ENCODE measurements around the gene SLC48A1.

The SLC48A1 gene

DNA sequence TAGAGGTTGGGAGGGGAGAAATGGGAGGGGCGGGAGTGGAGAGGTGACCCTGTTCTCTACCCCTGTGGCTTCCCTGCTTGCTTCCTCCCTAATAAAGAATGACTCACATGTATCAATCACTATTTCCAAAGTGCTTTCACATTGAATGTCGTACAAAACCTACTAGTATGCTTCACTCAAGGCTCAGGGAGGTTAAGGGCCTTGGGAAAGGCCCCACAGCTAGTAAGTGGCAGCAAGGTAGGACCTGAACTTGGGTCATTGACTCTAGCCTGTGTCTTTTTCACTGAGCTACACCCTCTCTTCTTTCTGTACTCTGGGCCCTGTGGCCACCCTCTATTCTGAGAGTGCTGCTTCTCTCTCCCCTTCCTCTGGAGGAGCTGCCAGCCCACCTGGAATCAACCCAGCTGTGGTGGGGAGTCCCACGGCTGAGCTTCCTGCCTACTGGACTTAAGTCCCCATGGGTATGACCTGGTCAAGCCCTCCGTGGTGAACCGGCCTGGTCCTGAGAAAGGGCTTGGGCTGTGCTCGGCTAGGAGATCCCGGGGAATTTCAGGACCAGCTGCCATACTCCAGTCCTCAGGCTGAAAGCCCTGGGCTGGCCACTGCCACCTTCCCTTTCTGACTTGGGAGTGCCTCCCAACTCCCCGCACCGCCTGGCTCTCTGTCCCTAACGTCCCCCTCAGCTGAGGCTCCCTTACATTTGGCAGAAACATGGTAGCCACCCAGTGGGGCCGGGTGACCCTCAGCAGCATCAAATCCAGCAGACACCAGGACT is 13.0 kb downstream of the SLC48A1 start:
- POLR2A ChIA-PET, result interaction anchor here (1.4 kb wide), 1 partner anchor 13 kb away, joined by 4 read pairs; the partner anchor contains the start of gene SLC48A1
- TF ChIP-seq TARDBP (IDR thresholded peaks at IDR 0.05) (no peak), HDGF (IDR thresholded peaks at IDR 0.05; ENCODE audit: borderline replicate concordance) (no peak), ELF4 (IDR thresholded peaks at IDR 0.05) (no peak), SUZ12 (IDR thresholded peaks at IDR 0.05) (no peak), FOXK2 (IDR thresholded peaks at IDR 0.05) (no peak), L3MBTL2 (conservative IDR thresholded peaks at IDR 0.05) (no peak), ZNF384 (IDR thresholded peaks at IDR 0.05) (no peak), ARNT (IDR thresholded peaks at IDR 0.05) (no peak), FOXM1 (IDR thresholded peaks at IDR 0.05; ENCODE audit: borderline replicate concordance) (no peak), LEF1 (IDR thresholded peaks at IDR 0.05; ENCODE audit: borderline replicate concordance) (no peak), SP1 (IDR thresholded peaks at IDR 0.05) (no peak), BHLHE40 (IDR thresholded peaks at IDR 0.05; ENCODE audit: borderline replicate concordance) (no peak), NFRKB (IDR thresholded peaks at IDR 0.05) (no peak)
- TF ChIP-seq, protein P1, sequence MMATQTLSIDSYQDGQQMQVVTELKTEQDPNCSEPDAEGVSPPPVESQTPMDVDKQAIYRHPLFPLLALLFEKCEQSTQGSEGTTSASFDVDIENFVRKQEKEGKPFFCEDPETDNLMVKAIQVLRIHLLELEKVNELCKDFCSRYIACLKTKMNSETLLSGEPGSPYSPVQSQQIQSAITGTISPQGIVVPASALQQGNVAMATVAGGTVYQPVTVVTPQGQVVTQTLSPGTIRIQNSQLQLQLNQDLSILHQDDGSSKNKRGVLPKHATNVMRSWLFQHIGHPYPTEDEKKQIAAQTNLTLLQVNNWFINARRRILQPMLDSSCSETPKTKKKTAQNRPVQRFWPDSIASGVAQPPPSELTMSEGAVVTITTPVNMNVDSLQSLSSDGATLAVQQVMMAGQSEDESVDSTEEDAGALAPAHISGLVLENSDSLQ (IDR thresholded peaks at IDR 0.05), result no peak
- CTCF ChIA-PET, result interaction anchor here (0.6 kb wide), 1 partner anchor 1764 kb away, joined by 5 read pairs; no protein-coding TSS in a partner anchor
- no peak for DNase-seq (ENCODE audit: extremely low spot score)

DNA sequence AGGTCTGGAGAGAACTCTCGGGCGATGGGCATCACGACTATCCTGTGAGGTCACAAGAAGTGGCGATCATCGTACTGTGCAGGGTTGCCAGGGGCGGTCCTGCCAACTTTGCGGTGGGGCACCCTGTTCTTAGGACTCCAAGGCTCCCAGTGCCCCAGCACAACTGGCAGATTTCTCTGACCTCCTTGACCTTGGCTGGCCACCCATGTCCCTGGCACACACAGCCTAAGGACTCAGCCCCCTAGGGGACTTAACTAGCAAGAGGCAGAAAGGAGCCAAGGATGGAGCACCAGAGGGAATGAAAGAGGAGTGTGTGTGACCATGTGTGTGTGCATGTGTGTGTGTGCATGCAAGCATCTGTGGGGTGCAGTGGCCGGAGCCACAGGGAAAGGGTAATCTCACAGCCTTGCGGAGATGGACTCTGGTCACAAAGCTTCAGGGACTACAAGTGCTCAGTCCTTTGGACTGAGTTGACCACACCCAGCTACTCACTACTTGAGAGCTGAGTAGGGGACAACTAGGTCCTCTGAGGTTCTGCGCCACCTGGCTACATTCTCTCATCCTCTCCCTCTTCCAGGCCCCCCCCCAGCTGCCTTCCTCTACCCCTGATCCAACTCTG is 13.7 kb downstream of the SLC48A1 start:
- ChIA-PET POLR2A (interaction anchor here (1.3 to 1.4 kb wide), 2 partner anchors 14 to 16 kb away, joined by 4 to 5 read pairs; partner anchors contain the start of gene SLC48A1), CTCF (interaction anchor here (0.6 kb wide), 1 partner anchor 1765 kb away, joined by 5 read pairs; no protein-coding TSS in a partner anchor)
- DNase-seq (ENCODE audit: extremely low spot score), result no peak
- no peak for TF ChIP-seq SUZ12 (IDR thresholded peaks at IDR 0.05)
- no peak for TF ChIP-seq NFRKB (IDR thresholded peaks at IDR 0.05)
- no peak for TF ChIP-seq L3MBTL2 (conservative IDR thresholded peaks at IDR 0.05)
- no peak for TF ChIP-seq ARNT (IDR thresholded peaks at IDR 0.05)
- no peak for TF ChIP-seq LEF1 (IDR thresholded peaks at IDR 0.05; ENCODE audit: borderline replicate concordance)
- TF ChIP-seq CTBP1 (IDR thresholded peaks at IDR 0.05; ENCODE audit: borderline replicate concordance), result no peak
- no peak for TF ChIP-seq ZNF384 (IDR thresholded peaks at IDR 0.05)
- TF ChIP-seq, protein P1 (IDR thresholded peaks at IDR 0.05), result no peak
- TF ChIP-seq FOXK2 (IDR thresholded peaks at IDR 0.05), result no peak
- no peak for TF ChIP-seq SP1 (IDR thresholded peaks at IDR 0.05)
- no peak for TF ChIP-seq ELF4 (IDR thresholded peaks at IDR 0.05)
- no peak for TF ChIP-seq HDGF (IDR thresholded peaks at IDR 0.05; ENCODE audit: borderline replicate concordance)
- no peak for TF ChIP-seq FOXM1 (IDR thresholded peaks at IDR 0.05; ENCODE audit: borderline replicate concordance)
- TF ChIP-seq TARDBP (IDR thresholded peaks at IDR 0.05), result no peak

DNA sequence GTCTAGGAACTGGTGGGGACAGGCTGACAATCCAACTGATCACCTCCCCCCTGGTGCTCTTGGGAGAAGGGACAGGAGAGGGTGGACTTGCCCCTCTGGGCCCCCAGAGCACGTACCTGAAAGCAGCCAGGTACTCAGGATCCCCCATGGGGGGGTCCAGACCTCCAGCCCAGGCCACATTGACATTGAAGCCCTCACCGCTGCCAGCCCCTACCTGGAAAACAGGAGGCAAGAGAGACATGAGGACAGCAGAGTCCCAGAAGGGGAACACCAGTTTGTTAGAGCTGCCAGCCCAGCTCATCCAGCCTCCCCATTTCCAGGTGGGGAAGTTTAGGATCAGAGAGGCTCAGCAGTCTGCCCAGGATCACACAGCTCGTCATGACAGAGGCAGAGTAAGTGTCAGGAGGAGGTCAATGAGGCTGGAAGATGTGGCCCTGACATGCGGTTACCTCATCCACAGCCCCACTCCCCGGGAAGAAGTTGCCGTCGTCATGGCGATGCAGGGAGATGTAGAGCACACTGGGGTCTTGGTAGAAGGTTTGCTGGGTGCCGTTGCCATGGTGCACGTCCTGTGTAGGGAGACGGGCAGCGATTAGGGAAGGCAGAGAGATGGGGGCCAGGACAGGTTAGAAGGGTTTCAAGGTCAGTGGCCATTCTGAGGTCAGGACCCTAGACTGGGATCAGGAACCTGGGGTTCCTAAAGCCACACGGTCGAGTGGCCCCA is 14.7 kb downstream of the SLC48A1 start:
- POLR2A ChIA-PET, result interaction anchor here (1.3 kb wide), 1 partner anchor 17 kb away, joined by 5 read pairs; no protein-coding TSS in a partner anchor
- TF ChIP-seq LEF1 (IDR thresholded peaks at IDR 0.05; ENCODE audit: borderline replicate concordance) (no peak), TARDBP (IDR thresholded peaks at IDR 0.05) (no peak), ZNF384 (IDR thresholded peaks at IDR 0.05) (no peak), NFRKB (IDR thresholded peaks at IDR 0.05) (no peak), HDGF (IDR thresholded peaks at IDR 0.05; ENCODE audit: borderline replicate concordance) (no peak)
- CTCF ChIA-PET, result interaction anchor here (3.7 kb wide), 1 partner anchor 50 kb away, joined by 27 read pairs; no protein-coding TSS in a partner anchor
- DNase-seq (ENCODE audit: extremely low spot score), result no peak

DNA sequence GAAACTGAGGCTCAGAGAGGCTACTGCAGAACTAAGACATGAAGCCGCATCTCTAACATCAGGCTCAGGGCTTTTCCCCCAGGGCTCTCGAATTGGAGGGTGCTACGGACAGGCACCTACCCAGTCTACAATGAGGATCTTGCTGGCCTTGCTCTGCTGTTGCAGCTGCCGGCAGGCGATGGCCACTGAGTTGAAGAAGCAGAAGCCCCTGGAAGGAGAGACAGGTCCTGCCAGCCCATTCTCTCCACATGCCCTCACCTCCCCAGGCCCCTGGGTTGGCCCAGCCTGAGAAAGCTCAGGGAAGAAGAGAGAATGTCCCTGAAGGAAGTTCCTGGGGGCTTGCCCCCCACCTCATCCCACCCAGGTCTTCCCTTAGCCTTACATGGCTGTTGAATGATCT is 16.1 kb downstream of the SLC48A1 start:
- TF ChIP-seq L3MBTL2 (conservative IDR thresholded peaks at IDR 0.05) (no peak), LEF1 (IDR thresholded peaks at IDR 0.05; ENCODE audit: borderline replicate concordance) (no peak), SUZ12 (IDR thresholded peaks at IDR 0.05) (no peak), ZNF384 (IDR thresholded peaks at IDR 0.05) (no peak), FOXM1 (IDR thresholded peaks at IDR 0.05; ENCODE audit: borderline replicate concordance) (no peak), TARDBP (IDR thresholded peaks at IDR 0.05) (no peak), CTBP1 (IDR thresholded peaks at IDR 0.05; ENCODE audit: borderline replicate concordance) (no peak), FOXA1 (IDR thresholded peaks at IDR 0.05) (no peak), HDGF (IDR thresholded peaks at IDR 0.05; ENCODE audit: borderline replicate concordance) (no peak), ARNT (IDR thresholded peaks at IDR 0.05) (no peak), ELF4 (IDR thresholded peaks at IDR 0.05) (no peak), BHLHE40 (IDR thresholded peaks at IDR 0.05; ENCODE audit: borderline replicate concordance) (no peak), SP1 (IDR thresholded peaks at IDR 0.05) (no peak), NFRKB (IDR thresholded peaks at IDR 0.05) (no peak), FOXK2 (IDR thresholded peaks at IDR 0.05) (no peak)
- TF ChIP-seq, protein P1 (IDR thresholded peaks at IDR 0.05), result no peak
- POLR2A ChIA-PET, result no interaction called here
- CTCF ChIA-PET, result interaction anchor here (3.7 kb wide), 1 partner anchor 49 kb away, joined by 27 read pairs; no protein-coding TSS in a partner anchor
- DNase-seq (ENCODE audit: extremely low spot score), result no peak

All from HEK293T (cell line).